ENCODE results near the gene TAF12.
A peak's percentile ranks its signal among the peaks of the same experiment; 100 is the strongest.
"Not testable (repeated sequence)": the region's sequence is repeated elsewhere in the genome, so short reads cannot be mapped to it uniquely, and the experiment has no call there.

The TAF12 gene

DNA sequence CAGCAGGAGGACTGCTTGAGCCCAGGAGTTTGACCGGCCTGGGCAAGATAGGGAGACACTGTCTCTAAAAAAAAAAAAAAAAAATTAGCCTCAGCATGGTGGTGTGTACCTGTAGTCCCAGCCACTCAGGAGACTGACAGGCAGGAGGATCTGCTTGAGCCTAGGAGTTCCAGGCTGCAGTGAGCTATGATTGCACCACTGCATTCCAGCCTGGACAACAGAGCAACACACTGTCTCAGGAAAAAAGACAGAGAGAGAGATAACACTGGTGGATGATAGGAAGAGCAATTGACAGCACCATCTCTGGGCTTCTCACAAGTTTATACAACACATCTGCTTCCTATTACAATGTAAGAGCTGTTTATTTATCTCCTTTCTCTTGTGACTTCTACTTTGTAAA, 3.2 kb upstream of the TAF12 start:
- CTCF ChIA-PET: interaction anchor here (1.0 kb wide), 1 partner anchor 91 kb away, joined by 3 read pairs; the partner anchor contains the start of gene YTHDF2
- H3K4me3 ChIP-seq (ENCODE audit: low read depth, low read length): no peak overlapping the region
- POLR2A ChIA-PET: no interaction called here
- no peak for DNase-seq (ENCODE audit: low read depth, low spot score)
- TF ChIP-seq, protein P1, sequence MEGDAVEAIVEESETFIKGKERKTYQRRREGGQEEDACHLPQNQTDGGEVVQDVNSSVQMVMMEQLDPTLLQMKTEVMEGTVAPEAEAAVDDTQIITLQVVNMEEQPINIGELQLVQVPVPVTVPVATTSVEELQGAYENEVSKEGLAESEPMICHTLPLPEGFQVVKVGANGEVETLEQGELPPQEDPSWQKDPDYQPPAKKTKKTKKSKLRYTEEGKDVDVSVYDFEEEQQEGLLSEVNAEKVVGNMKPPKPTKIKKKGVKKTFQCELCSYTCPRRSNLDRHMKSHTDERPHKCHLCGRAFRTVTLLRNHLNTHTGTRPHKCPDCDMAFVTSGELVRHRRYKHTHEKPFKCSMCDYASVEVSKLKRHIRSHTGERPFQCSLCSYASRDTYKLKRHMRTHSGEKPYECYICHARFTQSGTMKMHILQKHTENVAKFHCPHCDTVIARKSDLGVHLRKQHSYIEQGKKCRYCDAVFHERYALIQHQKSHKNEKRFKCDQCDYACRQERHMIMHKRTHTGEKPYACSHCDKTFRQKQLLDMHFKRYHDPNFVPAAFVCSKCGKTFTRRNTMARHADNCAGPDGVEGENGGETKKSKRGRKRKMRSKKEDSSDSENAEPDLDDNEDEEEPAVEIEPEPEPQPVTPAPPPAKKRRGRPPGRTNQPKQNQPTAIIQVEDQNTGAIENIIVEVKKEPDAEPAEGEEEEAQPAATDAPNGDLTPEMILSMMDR (IDR thresholded peaks at IDR 0.05; ENCODE audit: insufficient read depth, low read length, missing control alignments): no peak

DNA sequence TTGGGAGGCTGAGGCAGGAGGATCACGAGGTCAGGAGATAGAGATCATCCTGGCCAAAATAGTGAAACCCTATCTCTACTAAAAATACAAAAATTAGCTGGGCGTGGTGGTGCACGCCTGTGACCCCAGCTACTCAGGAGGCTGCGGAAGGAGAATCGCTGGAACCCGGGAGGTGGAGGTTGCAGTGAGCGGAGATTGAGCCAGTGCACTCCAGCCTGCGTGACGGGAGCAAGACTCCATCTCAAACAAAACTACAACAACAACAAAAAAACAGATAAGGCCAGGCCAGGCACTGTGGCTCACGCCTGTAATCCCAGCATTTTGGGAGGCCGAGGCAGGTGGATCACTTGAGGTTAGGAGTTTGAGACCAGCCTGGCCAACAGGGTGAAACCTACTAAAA, 2.5 kb upstream of the TAF12 start:
- ChIA-PET CTCF (interaction anchor here (1.0 kb wide), 1 partner anchor 91 kb away, joined by 3 read pairs; the partner anchor contains the start of gene YTHDF2), POLR2A (interaction anchor here (0.6 kb wide), 1 partner anchor 64 kb away, joined by 3 read pairs; no protein-coding TSS in a partner anchor)
- DNase-seq (ENCODE audit: low read depth, low spot score); H3K4me3 ChIP-seq (ENCODE audit: low read depth, low read length): not testable (repeated sequence)

DNA sequence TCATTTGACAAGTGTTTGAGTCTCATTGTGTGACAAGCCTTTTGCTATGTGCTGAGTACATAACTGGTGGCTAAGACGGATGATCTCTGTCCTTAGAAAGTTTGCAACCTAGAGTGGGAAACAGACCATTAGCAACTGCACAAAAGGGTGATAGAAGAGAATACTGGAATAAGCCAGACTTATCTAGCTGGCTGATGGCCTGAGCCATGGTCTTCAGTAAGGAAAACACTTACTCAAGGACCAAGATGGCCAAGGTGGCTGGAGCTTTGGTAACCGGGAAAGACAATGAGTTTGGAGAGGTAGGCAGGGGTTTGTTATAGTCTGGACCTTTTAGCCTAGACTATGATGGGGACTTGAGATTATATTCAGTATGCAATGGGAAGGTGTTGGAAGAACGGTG, 1.6 kb upstream of the TAF12 start:
- no peak for DNase-seq (ENCODE audit: low read depth, low spot score)
- H3K4me3 ChIP-seq (ENCODE audit: low read depth, low read length): no peak overlapping the region
- ChIA-PET POLR2A (interaction anchor here (2.1 kb wide), 1 partner anchor 24 kb away, joined by 9 read pairs; the partner anchor contains the start of gene GMEB1), CTCF (interaction anchor here (1.2 to 2.4 kb wide), 2 partner anchors 92 to 233 kb away, joined by 3 to 10 read pairs; partner anchors contain the start of gene YTHDF2)
- TF ChIP-seq, protein P1 (IDR thresholded peaks at IDR 0.05; ENCODE audit: insufficient read depth, low read length, missing control alignments): no peak

DNA sequence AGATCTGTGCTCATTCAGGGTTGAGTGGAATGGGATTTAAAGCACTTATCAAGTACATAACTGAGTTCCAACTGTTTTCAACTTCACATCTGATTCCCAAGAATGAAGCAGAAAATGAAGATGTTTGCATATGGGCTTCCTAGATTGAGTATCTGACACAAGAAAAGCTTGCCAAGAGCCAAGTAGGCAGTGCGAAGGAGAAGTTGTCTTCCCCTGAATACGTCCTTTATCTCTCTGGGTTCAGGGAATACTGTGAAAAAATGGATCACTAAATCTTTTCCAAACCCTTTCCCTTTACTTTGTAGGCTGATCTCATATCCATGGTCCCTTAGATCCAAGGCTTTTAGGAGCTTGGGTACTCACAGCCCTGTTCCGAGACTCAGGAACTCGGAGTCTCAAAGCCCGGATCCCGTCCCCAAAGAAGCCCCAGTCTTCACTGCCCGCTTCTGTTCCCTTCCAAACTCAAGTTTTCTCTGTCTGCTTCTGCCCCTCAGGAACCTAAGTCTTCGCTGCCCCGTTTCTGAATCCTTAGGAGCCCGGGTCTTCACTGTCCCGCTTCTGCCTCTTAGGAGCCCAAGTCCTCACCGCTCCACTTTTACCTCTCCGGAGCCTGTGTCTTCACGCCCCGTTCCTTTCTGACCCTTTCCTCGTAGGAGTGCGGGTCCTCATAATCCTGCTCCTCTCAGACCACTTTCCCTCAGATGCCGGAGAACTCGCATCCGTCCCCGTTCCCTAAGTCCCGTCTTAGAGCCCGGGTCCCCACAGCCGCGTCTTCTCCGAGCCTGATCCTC, 616 bp downstream of the TAF12 start:
- ChIA-PET POLR2A (interaction anchor here (0.6 to 2.9 kb wide), 11 partner anchors 25 to 282 kb away, joined by 3 to 20 read pairs (median 4); partner anchors contain the start of genes GMEB1 and YTHDF2), CTCF (interaction anchor here (0.9 to 2.4 kb wide), 6 partner anchors 26 to 284 kb away, joined by 3 to 12 read pairs (median 4); partner anchors contain the start of genes GMEB1 and YTHDF2)
- TF ChIP-seq, protein P1 (IDR thresholded peaks at IDR 0.05; ENCODE audit: insufficient read depth, low read length, missing control alignments): no peak
- DNase-seq (ENCODE audit: low read depth, low spot score): no peak
- peak overlapping the region; percentile 97 for H3K4me3 ChIP-seq (ENCODE audit: low read depth, low read length)

DNA sequence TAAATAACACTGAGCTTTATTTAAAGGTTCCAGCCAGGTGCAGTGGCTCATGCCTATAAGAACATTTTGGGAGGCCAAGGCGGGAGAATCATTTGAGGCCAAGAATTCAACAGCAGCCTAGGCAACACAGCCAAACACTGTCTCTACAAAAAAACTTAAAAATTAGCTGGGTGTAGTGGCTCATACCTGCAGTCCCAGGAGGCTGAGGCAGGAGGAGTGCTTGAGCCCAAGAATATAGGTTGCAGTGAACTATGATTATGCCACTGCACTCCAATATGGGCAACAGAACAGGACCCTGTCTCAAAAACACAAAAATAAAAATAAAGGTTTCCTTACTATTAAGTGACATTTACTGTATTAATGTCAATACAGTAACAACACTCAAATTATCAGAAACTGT, 2.1 kb downstream of the TAF12 start:
- H3K4me3 ChIP-seq (ENCODE audit: low read depth, low read length): no peak overlapping the region
- ChIA-PET CTCF (interaction anchor here (1.1 to 1.8 kb wide), 4 partner anchors 16 to 238 kb away, joined by 3 to 11 read pairs (median 6); no protein-coding TSS in a partner anchor), POLR2A (interaction anchor here (1.3 kb wide), 1 partner anchor 8 kb away, joined by 6 read pairs; the partner anchor contains the start of gene RNU11)
- TF ChIP-seq, protein P1 (IDR thresholded peaks at IDR 0.05; ENCODE audit: insufficient read depth, low read length, missing control alignments): peak; percentile 23
- DNase-seq (ENCODE audit: low read depth, low spot score): no peak

DNA sequence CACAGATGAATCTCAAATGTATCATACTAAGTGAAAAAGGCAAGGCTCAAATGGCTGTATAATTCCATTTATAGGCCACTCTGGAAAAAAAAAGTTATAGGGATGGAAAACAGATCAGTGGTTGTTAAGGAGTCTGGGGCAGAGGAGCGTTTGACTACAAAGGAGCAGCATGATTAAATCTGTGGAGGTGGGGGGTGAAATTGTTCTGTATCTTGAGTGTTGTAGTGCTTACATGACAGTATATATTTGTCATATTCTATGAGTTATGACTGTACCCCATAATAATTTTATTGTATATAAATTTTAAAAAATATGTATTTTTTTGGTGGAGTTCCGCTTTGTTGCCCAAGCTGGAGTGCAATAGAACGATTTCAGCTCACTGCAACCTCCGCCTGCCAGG, 10.3 kb downstream of the TAF12 start:
- TF ChIP-seq, protein P1 (IDR thresholded peaks at IDR 0.05; ENCODE audit: insufficient read depth, low read length, missing control alignments): no peak
- no peak for DNase-seq (ENCODE audit: low read depth, low spot score)
- CTCF ChIA-PET: interaction anchor here (0.6 kb wide), 1 partner anchor 29 kb away, joined by 3 read pairs; no protein-coding TSS in a partner anchor
- no peak overlapping the region for H3K4me3 ChIP-seq (ENCODE audit: low read depth, low read length)
- POLR2A ChIA-PET: no interaction called here

Data from AG04449 (cell line).